ENCODE measurements around the gene IGDCC3. TPM values are rescaled to one million over a fixed set of nuclear protein-coding genes. Genes with fewer than 3 reads are reported as not detected.

Gene IGDCC3
- total RNA-seq, 1 donor from 2014 or later = 0.27 TPM

DNA sequence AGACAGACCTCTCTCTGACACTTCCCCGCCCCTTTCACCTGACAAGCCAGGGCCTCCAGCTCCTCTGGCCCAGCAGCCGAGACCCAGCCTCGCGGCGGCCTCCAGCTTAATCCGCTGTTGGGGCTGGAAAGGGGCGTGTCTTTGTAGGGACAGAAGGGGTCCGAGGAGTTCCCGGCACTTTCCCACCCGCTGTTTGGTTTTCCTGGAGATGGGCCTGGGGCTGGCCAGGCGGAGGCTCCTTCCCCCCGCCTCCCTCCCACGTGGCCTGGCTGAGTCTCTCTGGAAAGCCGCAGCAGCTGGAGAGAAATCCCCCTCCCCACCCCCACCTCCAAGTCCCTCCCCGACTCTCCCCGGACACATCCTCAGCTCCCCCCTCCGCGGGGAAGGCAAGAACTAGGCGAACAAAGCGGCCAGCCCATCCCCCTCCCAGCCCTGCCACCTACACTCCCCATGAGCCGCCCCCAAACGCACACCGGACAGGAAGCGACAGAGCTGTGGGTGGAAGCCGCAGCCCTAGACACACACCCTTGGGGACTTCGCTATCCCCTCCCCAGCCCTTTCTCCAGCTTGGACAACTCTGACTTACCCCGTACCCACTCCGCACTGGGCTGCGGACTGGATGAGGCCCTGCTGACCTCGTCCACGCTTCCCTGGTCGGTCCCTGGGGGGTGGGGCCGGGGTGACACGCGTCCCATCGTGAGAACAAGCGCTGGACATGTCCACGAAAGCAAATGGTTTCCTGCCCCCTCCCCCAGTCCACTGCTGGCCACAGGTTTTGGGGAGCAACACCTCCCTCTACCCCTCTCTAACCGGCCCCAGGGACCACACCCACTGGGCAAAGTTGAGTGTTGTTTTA lies 43.8 kb upstream of the IGDCC3 start:
- DNase-seq (ENCODE audit: low spot score) = peak; percentile 93
- Mint-ChIP-seq H3K9me3 (ENCODE audit: low read depth) (no peaks in the 10 kb centered on the region), H3K4me1 (ENCODE audit: low read depth) (peaks cover 51% of the 10 kb centered on the region), H3K4me3 (ENCODE audit: unreplicated experiment) (peak overlapping the region; percentile 99), H3K27ac (ENCODE audit: unreplicated experiment) (peak overlapping the region; percentile 100), H3K36me3 (ENCODE audit: low read depth) (peaks cover 1% of the 10 kb centered on the region), H3K27me3 (ENCODE audit: low read depth) (no peaks in the 10 kb centered on the region)
- TF ChIP-seq, protein P1, sequence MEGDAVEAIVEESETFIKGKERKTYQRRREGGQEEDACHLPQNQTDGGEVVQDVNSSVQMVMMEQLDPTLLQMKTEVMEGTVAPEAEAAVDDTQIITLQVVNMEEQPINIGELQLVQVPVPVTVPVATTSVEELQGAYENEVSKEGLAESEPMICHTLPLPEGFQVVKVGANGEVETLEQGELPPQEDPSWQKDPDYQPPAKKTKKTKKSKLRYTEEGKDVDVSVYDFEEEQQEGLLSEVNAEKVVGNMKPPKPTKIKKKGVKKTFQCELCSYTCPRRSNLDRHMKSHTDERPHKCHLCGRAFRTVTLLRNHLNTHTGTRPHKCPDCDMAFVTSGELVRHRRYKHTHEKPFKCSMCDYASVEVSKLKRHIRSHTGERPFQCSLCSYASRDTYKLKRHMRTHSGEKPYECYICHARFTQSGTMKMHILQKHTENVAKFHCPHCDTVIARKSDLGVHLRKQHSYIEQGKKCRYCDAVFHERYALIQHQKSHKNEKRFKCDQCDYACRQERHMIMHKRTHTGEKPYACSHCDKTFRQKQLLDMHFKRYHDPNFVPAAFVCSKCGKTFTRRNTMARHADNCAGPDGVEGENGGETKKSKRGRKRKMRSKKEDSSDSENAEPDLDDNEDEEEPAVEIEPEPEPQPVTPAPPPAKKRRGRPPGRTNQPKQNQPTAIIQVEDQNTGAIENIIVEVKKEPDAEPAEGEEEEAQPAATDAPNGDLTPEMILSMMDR (IDR thresholded peaks at IDR 0.05) = no peak

DNA sequence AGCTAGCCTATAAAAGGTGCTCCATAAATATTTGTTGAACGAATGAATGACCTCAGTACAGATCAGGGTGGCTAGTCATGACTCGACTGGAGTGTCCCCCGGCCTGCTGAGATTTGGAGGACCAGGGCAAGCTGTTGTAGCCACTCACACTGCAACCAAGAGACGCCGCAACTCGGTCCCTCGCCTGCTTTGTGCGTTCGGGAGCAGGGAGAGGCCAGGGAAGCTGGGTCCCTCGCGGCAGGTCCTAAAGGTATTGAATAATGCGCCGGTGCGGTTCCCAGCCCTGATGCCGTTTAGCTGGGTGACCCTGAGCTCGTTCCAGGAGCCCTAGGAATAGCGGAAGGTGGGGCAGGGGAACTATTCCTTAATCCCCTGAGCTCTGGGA lies 43.2 kb upstream of the IGDCC3 start:
- Mint-ChIP-seq H3K27me3 (ENCODE audit: low read depth) (no peaks in the 10 kb centered on the region), H3K27ac (ENCODE audit: unreplicated experiment) (peak overlapping the region; percentile 100), H3K4me1 (ENCODE audit: low read depth) (peaks cover 57% of the 10 kb centered on the region), H3K4me3 (ENCODE audit: unreplicated experiment) (peak overlapping the region; percentile 99), H3K9me3 (ENCODE audit: low read depth) (no peaks in the 10 kb centered on the region), H3K36me3 (ENCODE audit: low read depth) (peaks cover 1% of the 10 kb centered on the region)
- TF ChIP-seq, protein P1 (IDR thresholded peaks at IDR 0.05) = no peak
- DNase-seq (ENCODE audit: low spot score) = peak; percentile 76

DNA sequence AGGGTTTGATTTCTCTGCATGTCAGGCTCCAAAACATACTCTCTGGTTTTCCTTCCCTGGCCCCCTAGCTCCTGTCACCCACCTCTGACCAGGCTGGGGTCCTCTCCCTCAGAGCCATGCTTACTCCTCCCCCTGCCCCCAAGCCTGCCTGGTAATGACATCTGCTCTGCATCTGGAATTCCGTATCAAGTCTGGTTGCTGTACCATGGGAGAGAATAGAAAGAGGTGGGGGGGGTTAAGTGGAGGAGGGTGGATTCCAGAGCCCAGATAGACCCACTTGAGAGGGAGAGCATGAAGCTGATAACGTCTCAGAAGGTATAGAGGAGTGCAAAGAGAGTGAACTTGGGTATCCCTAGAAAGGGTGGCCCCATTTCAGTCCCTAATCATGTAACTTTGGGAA lies 40.8 kb upstream of the IGDCC3 start:
- peaks cover 81% of the 10 kb centered on the region for H3K4me1 Mint-ChIP-seq (ENCODE audit: low read depth)
- H3K36me3 Mint-ChIP-seq (ENCODE audit: low read depth) = peaks cover 1% of the 10 kb centered on the region
- peak overlapping the region; percentile 27 for H3K27ac Mint-ChIP-seq (ENCODE audit: unreplicated experiment)
- H3K9me3 Mint-ChIP-seq (ENCODE audit: low read depth) = no peaks in the 10 kb centered on the region
- no peak overlapping the region for H3K4me3 Mint-ChIP-seq (ENCODE audit: unreplicated experiment)
- TF ChIP-seq, protein P1 (IDR thresholded peaks at IDR 0.05) = no peak
- no peak for DNase-seq (ENCODE audit: low spot score)
- no peaks in the 10 kb centered on the region for H3K27me3 Mint-ChIP-seq (ENCODE audit: low read depth)

DNA sequence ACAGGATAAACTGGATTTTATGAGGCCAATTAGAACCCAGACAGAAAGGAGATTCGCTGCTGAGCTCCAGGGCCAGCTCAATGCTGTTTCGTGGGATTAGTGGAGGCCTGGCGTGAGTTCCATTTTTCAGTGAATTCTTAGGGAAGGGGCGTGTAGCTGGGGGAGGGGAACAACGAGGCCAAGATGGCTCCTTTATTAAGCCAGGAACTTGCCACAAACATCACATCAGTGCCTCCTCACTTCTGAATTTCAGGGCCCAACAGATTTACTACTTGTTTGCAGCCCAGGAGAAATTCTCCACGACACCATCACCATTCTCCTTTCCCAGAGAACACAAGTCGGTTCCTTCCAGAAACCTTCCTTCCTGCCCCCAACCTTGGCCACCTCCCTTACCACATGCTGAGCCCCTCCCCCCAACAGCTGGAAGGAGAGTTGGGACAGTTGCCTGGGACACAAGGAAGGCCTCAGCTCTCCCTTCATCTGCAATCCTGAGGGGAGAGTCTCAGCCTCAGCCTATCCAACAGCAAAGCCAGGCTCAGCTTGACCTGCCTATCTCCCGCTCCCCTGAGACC lies 39.1 kb upstream of the IGDCC3 start:
- peaks cover 82% of the 10 kb centered on the region for H3K4me1 Mint-ChIP-seq (ENCODE audit: low read depth)
- DNase-seq (ENCODE audit: low spot score) = peak; percentile 12
- TF ChIP-seq, protein P1 (IDR thresholded peaks at IDR 0.05) = no peak
- no peak overlapping the region for H3K4me3 Mint-ChIP-seq (ENCODE audit: unreplicated experiment)
- H3K9me3 Mint-ChIP-seq (ENCODE audit: low read depth) = no peaks in the 10 kb centered on the region
- H3K36me3 Mint-ChIP-seq (ENCODE audit: low read depth) = peaks cover 1% of the 10 kb centered on the region
- H3K27ac Mint-ChIP-seq (ENCODE audit: unreplicated experiment) = peak overlapping the region; percentile 99
- H3K27me3 Mint-ChIP-seq (ENCODE audit: low read depth) = no peaks in the 10 kb centered on the region

DNA sequence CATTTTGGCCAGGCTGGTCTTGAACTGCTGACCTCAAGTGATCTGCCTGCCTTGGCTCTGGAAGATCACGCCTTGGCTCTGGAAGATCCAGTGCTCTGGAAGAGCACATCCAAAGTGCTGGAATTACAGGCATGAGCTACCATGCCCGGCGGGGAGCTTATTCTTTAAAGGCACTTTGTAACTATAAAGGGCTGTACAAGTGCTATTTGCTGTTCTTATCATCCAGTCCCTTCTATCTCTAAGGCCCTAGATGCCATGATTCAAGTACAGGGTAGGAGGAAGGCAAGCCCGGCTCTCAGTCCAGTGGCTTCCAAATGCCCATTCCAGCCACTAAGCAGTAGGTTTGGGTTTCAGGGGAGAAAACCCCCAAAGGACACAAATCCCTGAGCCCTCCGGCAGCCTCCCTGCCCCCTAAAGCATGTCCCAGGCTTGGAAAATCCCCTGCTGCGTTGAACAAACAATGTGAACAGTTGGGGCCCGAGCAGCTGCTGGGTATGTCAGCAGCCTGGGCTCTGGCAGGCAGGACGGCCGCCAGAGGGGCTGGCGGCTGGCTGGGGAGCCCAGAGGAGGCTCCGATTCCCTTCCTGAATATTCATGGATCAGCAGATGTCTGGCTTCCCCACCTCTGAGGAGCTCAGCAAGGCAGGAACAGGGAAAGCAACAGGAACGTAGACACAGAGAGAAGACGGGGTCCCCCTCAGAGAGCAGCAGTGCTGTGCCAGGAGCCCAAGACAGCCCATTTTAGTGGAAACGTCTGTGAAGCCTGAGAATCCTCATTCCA lies 37.2 kb upstream of the IGDCC3 start:
- Mint-ChIP-seq H3K4me1 (ENCODE audit: low read depth) (peaks cover 83% of the 10 kb centered on the region), H3K27me3 (ENCODE audit: low read depth) (no peaks in the 10 kb centered on the region), H3K9me3 (ENCODE audit: low read depth) (no peaks in the 10 kb centered on the region), H3K36me3 (ENCODE audit: low read depth) (peaks cover 5% of the 10 kb centered on the region), H3K27ac (ENCODE audit: unreplicated experiment) (peak overlapping the region; percentile 99), H3K4me3 (ENCODE audit: unreplicated experiment) (peak overlapping the region; percentile 35)
- TF ChIP-seq, protein P1 (IDR thresholded peaks at IDR 0.05) = peak; percentile 57
- DNase-seq (ENCODE audit: low spot score) = peak; percentile 77

Data from chondrocyte (in vitro differentiated cells).